Ovary (tissue), 3 donors: ENCODE results near the gene METTL27.

Source experiments
- CTCF ChIP-seq, 3 donors: fragments of 450-650 bp in 2 of 3; fragments of 200-600 bp in 1 of 3; IDR thresholded peaks; one replicate each; pipeline versions ENCODE4 v1.5.1 to v1.8.0; 2016 to 2022; ENCODE audit warnings: antibody characterized with exemption in 3 of 3, mild to moderate bottlenecking in 1 of 3
- EP300 ChIP-seq: sonication (generic); formaldehyde crosslinking; IDR thresholded peaks from one replicate; pipeline ENCODE4 v1.6.1; 2017; ENCODE audit warnings: antibody characterized with exemption
- POLR2A ChIP-seq: fragments of 450-650 bp; IDR thresholded peaks from one replicate; pipeline ENCODE4 v1.6.1; 2017; ENCODE audit warnings: antibody characterized with exemption, mild to moderate bottlenecking, moderate library complexity
- donor health status: DM: no; HTN: no; CAD: no.

DNA sequence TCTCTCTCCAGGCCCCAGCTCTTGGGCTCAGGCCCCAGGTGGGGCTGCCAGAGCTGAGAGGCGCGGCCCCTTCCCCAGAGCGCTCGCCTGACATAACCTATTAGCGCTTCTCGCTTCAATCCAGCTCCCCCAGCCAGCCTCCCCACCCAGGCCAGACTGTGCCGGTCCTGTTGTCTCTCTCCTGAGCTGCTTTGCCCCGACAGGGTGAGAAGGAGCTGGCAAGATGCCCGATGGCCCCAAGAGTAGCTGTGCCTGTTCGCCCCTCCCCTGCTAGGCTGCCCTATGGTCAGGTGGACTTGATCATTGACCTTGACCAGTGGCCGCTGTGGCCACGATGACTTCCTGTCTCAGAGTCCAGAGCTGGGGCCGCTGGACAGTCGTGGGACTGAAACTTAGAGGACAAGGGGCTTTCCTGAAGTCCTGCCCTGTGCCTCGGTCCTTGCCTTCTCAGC, 27.8 kb upstream of the METTL27 start:
- TF ChIP-seq POLR2A (no peak), EP300 (no peak), CTCF (IDR thresholded peaks at IDR 0.05) (no peak)
